GM21423 (cell line): ENCODE measurements around the gene FCHSD1.

Experiments
- ATAC-seq: cut with Tn5 transposase; IDR thresholded peaks from one replicate; pipeline ENCODE4 v1.9.1; 2021; ENCODE audit warnings: mild to moderate bottlenecking, moderate library complexity; ENCODE audit not compliant: unreplicated experiment

FCHSD1 gene

GRCh38 chr5:141646026-141646425, 5.2 kb downstream of the FCHSD1 start:
- ATAC-seq, result no peak

- peak; percentile 44 for ATAC-seq
Measured at GRCh38 chr5:141641634-141642267, 9.5 kb downstream of the FCHSD1 start.

GRCh38 chr5:141640698-141641097, 10.5 kb downstream of the FCHSD1 start:
- no peak for ATAC-seq

DNA sequence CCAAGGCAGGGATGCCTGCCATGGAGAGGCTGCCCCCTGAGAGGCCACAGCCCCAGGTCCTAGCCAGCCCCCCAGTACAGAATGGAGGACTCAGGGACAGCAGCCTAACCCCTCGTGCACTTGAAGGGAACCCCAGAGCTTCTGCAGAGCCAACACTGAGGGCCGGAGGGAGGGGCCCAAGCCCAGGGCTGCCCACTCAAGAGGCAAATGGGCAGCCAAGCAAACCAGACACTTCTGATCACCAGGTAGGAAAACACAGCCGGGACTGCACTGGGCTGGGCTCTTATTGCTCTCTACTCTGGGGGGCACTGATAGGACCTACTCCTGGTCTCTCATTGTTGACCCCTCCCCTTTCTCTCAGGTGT, 11.2 kb downstream of the FCHSD1 start:
- ATAC-seq, result no peak

DNA sequence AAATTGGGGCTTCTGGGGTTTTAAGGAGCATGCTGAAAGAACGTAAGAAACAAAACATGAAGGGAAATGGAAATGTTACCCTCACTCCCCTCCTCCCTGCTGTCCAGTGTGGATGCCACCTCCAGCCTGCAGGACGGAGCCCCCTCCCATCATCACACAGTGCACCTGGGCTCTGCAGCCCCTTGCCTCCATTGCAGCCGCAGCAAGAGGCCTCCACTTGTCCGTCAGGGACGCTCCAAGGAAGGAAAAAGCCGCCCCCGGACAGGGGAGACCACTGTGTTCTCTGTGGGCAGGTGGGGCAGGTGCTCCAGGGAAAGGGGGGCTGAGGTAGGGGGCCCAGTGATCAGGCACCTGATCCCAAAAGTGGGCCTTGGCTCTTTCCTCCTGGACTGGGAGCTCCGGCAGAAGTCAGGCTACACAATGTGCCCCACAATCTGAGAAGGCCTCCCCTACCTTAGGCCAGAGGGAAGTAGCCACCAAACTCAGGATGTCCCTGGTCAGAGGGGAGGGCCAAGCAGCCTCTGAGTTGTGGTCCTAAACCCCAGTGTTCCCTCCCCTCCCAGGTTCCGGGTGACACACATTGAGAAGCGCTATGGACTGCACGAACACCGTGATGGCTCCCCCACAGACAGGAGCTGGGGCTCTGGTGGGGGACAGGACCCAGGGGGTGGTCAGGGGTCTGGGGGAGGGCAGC, 11.7 kb downstream of the FCHSD1 start:
- no peak for ATAC-seq

GRCh38 chr5:141638771-141639170, 12.4 kb downstream of the FCHSD1 start:
- ATAC-seq, result no peak

DNA sequence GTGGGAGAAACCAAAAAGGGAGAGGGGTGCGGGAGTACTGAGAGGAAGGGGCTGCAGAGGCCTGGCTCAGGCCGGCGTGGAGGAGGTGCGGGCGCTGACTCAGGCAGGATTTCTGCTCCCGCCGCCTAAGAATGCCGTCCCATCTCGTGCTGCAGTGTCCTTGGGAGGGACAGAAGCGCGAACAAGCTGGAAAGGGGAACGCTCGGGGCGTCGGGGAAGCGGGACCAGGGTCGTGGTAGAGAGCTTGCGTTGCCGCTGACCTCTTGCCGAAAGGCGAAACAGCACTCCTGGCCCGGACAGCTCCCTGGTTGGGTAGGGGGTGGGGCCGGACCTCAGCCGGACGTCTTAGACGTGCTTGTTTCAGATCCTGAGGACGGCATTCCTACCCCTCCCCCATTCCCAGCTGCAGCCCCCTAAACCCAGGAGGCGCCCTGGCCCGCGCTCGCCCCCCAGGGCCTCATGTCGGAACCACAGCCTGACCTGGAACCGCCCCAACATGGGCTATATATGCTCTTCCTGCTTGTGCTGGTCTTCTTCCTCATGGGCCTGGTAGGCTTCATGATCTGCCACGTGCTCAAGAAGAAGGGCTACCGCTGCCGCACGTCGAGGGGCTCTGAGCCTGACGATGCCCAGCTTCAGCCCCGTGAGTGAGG, 13.3 kb downstream of the FCHSD1 start:
- ATAC-seq, result peak; percentile 21

GRCh38 chr5:141637123-141637766, 14.0 kb downstream of the FCHSD1 start:
- ATAC-seq, result peak; percentile 20

GRCh38 chr5:141636413-141637122, 14.7 kb downstream of the FCHSD1 start, which contains the start of the genes HDAC3 and RELL2:
TSS of gene HDAC3 (minus strand) at chr5:141636849. CDS start at chr5:141636790, 59 bp downstream.
TSS of gene RELL2 (plus strand) at chr5:141636997. CDS start at chr5:141638226, 1,229 bp downstream.
- ATAC-seq, result peak; percentile 79

DNA sequence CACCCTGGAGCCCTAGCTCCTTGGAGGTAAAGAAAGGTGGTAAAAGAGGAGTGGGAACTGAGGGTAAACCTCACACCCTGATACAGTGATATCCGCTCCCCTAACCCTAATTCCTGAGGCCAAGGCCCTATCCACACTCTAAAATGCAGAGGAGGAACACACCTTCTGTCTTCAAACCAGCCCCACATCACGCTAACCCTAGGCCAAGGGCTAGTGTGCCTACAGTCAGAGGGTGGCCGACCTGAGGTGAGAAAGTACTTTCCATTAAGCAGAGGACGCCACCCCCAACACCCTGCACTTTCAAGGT, 15.2 kb downstream of the FCHSD1 start:
- no peak for ATAC-seq

DNA sequence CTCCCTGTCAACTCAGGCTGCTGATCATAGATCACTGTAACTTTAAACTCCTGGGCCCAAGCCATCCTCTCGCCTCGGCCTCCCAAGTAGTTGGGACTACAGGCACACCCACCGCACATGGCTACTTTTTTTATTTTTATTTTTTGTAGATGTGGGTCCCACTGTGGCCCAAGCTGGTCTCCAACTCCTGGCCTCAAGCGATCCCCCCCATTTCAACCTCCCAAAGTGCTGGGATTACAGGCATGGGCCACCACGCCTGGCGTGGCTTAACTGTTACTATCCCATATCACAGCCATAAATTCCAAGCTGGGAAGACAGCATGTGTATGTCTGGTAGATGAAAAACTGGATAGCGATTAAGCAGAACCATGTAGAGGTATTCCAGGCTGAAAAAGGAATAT, 15.6 kb downstream of the FCHSD1 start:
- no peak for ATAC-seq

GRCh38 chr5:141634720-141635119, 16.5 kb downstream of the FCHSD1 start:
- ATAC-seq, result no peak

DNA sequence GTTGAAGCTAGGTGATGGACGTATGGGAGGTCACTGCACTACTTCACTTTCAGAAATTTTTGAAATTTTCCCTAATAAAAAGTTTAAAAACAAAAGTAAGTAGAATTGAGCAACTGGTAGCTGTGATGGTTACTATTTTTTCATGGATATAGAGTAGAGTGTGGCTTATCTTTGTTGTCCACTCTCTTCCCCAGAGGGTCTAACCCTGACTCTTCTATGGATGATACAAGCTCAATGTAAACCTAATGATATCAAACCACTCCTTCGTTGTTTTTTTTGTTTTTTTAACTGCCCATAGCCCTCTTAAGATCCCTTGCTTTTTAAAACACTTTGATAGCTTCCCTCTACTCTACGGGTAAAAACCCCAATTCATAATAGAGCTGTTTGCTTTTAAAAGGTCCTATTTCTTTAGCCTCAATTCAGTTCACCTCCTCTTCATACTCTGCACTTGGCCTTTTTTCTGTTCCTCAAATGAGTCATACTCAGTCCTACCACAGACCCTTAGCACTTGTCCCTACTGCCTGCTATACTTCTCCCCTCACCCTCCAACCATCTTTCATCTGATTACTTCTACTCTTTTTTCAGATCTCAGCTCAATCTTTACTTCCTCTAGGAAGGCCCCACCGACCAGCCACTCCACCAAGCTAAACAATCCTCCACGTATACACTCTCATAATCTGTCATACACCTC, 17.2 kb downstream of the FCHSD1 start:
- ATAC-seq, result peak; percentile 62

GRCh38 chr5:141632650-141633049, 18.6 kb downstream of the FCHSD1 start:
- no peak for ATAC-seq

- ATAC-seq, result no peak
Measured at GRCh38 chr5:141630570-141631140, 20.6 kb downstream of the FCHSD1 start.

DNA sequence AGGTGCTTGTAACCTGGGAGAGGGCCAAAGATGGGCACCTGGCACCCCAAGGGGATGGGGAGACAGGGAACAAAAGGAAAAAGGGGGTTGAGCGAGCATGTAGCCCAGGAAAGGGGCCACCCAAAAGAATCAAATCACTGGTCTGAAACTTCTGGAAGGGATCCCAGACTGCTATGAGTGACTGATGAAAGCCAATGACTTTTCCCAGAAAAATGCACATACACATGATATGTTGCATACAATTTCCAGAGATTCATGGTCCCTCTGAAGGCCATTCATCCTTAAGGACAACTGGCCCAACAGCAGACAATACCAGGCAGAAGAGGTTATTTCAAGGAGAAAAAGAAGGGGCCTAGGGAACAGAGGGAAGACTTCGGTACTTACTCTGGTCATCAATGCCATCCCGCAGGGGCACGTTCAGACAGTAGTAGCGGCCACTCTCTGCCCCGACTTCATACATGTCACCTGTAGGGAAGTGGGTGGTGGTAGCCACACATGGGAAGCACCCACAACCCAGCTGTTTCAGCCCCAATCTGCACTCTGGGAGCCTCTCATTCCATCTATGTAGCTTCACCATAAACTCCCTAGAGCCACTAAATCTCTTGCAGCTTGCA, 22.9 kb downstream of the FCHSD1 start:
- ATAC-seq, result no peak

DNA sequence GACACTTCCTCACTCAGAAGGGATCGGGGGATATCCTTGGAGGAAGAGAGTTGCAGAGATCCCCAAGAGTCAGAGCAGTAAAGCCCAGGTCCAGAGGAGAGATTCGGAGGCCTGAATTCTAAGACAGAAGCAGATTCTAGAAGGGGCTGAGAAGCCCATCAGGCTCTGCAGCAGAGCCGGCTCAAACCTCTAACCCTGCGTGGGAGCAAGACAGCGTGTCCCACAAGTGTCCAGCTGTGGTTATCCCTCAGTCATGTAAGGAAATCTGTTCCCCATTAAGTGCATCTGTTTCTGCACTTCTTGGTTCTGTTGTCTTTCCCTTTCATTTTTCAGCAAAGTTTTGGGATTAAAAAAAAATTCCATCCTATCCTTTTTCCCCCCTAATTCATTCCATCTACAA, 27.6 kb downstream of the FCHSD1 start:
- no peak for ATAC-seq

DNA sequence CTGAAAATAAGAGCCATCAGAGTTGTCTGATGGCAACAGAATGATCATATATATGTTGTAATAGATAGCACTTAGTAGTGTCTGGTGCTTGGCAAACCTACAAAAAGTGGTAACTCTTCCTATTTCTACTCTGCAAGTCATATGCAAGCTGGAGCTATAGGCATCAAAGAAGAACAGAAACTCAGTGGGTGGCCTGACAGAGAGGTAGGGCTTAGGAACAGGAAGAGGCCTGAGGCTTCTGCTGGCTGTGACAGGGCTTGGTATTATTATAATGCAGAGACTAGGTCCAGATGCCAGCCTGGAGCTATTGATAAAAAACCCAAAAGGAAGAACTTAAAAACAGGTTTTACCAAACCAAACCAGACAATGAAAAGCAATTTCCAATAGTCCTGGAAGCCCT, 28.0 kb downstream of the FCHSD1 start:
- ATAC-seq, result peak; percentile 28

DNA sequence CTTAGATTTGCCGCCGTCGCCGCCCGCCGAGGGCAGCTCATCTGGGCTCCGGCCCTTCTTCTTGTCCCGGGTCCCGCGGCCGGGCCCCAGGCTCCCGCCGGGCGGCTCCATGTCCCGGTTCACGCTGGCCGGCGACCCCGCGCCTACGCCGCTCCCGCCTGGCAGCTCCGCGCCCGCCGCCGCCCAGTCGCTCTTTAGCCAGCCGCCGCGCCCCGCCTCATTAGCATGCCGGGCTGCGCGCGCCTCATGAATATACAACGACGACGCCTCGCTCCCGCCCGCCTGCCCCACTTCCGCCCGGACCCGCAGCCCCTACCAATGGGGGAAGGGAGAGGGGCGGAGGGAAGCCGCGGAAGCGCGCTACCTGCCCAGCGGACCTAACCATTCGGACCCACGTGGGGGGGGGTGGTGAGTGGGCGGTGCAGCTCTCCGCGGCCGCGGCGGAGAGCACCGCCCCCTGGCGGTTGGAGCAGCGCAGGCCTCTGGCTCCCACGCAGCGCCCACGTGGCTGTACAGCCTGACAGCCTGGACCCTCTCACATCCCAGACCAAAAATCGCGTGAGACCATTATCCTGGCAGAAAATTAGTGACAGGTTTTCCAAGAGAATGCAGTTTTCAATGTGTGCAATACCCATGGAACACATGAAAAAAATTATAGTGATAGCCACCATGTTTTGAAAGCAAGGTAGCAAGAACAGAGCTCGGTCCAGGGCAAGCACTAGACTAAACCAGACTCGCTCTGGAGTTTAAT, 32.2 kb downstream of the FCHSD1 start, which contains the start of gene DIAPH1:
DIAPH1 (minus strand) TSS at position 197 of the 751 bp plus-strand sequence; CDS start at position 111, 86 bp downstream.
- peak; percentile 86 for ATAC-seq
